Neural cell (in vitro differentiated cells): ENCODE data around the gene TMC3. TPM values are rescaled to one million over a fixed set of nuclear protein-coding genes. Genes with fewer than 3 reads are reported as not detected.

Source experiments
- H2AFZ ChIP-seq: fragments of 200-600, 300-800 bp; sonication (generic), shearing (Covaris generic); 2 replicates; pipeline ENCODE4 v1.6.0; 2014; ENCODE audit warnings: low read depth, mild to moderate bottlenecking, antibody characterized with exemption, low read length, moderate library complexity
- H3F3A ChIP-seq: fragments of 200-600 bp; shearing (Covaris generic); 2 replicates; pipeline ENCODE4 v1.6.1; 2016; ENCODE audit warnings: mild to moderate bottlenecking, moderate library complexity, mixed read lengths, antibody characterized with exemption, low read length; ENCODE audit not compliant: insufficient read depth, poor library complexity, severe bottlenecking
- H3K27ac ChIP-seq: fragments of 200-600, 300-800 bp; sonication (generic), shearing (Covaris generic); 2 replicates; pipeline ENCODE4 v1.5.1; 2014; ENCODE audit warnings: mild to moderate bottlenecking, low read length, moderate library complexity
- H3K27me3 ChIP-seq: fragments of 300-800, 200-600 bp; sonication (generic), shearing (Covaris generic); 2 replicates; pipeline ENCODE4 v1.6.0; 2014; ENCODE audit warnings: mild to moderate bottlenecking, low read depth, low read length, moderate library complexity; ENCODE audit not compliant: insufficient read depth
- H3K36me3 ChIP-seq: fragments of 300-800, 200-600 bp; sonication (generic), shearing (Covaris generic); 2 replicates; pipeline ENCODE4 v1.5.1; 2014; ENCODE audit warnings: mild to moderate bottlenecking, antibody characterized with exemption, low read length, moderate library complexity; ENCODE audit not compliant: insufficient read depth
- H3K4me2 ChIP-seq: fragments of 300-800, 200-600 bp; sonication (generic), shearing (Covaris generic); 2 replicates; pipeline ENCODE4 v1.6.0; 2014; ENCODE audit warnings: mild to moderate bottlenecking, low read length
- H3K4me3 ChIP-seq: fragments of 300-800, 200-600 bp; sonication (generic), shearing (Covaris generic); 2 replicates; pipeline ENCODE4 v1.5.1; 2014; ENCODE audit warnings: mild to moderate bottlenecking, low read length, moderate library complexity
- H3K79me2 ChIP-seq: fragments of 200-600 bp; shearing (Covaris generic); replicated peaks from 2 replicates; pipeline ENCODE4 v1.6.0; 2014; ENCODE audit warnings: mild to moderate bottlenecking, low read length, moderate library complexity; ENCODE audit not compliant: insufficient read depth
- H3K9ac ChIP-seq: fragments of 300-800, 200-600 bp; sonication (generic), shearing (Covaris generic); 2 replicates; pipeline ENCODE4 v1.6.1; 2016; ENCODE audit warnings: mild to moderate bottlenecking, low read length, mixed read lengths
- H3K9me2 ChIP-seq: fragments of 200-600 bp; shearing (Covaris generic); 2 replicates; pipeline ENCODE4 v1.6.1; 2016; ENCODE audit warnings: mild to moderate bottlenecking, low read length, mixed read lengths; ENCODE audit not compliant: insufficient read depth
- H3K9me3 ChIP-seq: fragments of 200-600, 300-800 bp; sonication (generic), shearing (Covaris generic); 2 replicates; pipeline ENCODE4 v1.6.1; 2016; ENCODE audit warnings: mild to moderate bottlenecking, mixed run types, low read length, moderate library complexity, mixed read lengths
- H4K20me1 ChIP-seq: fragments of 200-600 bp; shearing (Covaris generic); 2 replicates; pipeline ENCODE4 v1.6.1; 2016; ENCODE audit warnings: mild to moderate bottlenecking, mixed run types; ENCODE audit not compliant: insufficient read depth
- EP300 ChIP-seq: fragments of 450-650 bp; conservative IDR thresholded peaks from 2 replicates; pipeline ENCODE4 v1.6.1; 2014; ENCODE audit warnings: antibody characterized with exemption, mild to moderate bottlenecking, moderate library complexity; ENCODE audit not compliant: poor library complexity, severe bottlenecking
- EZH2 ChIP-seq: fragments of 200-600, 300-800 bp; shearing (Covaris generic), sonication (generic); IDR thresholded peaks from 2 replicates; pipeline ENCODE4 v1.6.1; 2014; ENCODE audit warnings: antibody characterized with exemption, low read length, borderline replicate concordance, mild to moderate bottlenecking; ENCODE audit not compliant: insufficient read depth, poor library complexity, severe bottlenecking
- MXI1 ChIP-seq: fragments of 450-650 bp; conservative IDR thresholded peaks from 2 replicates; pipeline ENCODE4 v1.6.1; 2014; ENCODE audit warnings: antibody characterized with exemption, mild to moderate bottlenecking; ENCODE audit not compliant: poor library complexity, severe bottlenecking
- POLR2AphosphoS5 ChIP-seq: IDR thresholded peaks from 2 replicates; pipeline ENCODE4 v1.6.1; 2012
- RAD21 ChIP-seq: fragments of 450-650 bp; conservative IDR thresholded peaks from 2 replicates; pipeline ENCODE4 v1.6.1; 2014; ENCODE audit warnings: antibody characterized with exemption, mild to moderate bottlenecking, moderate library complexity
- SMC3 ChIP-seq: fragments of 450-650 bp; conservative IDR thresholded peaks from 2 replicates; pipeline ENCODE4 v1.6.1; 2014; ENCODE audit warnings: antibody characterized with exemption, mild to moderate bottlenecking, moderate library complexity; ENCODE audit not compliant: poor library complexity
- TAF1 ChIP-seq: IDR thresholded peaks from 2 replicates; pipeline ENCODE4 v1.6.1; 2012; ENCODE audit warnings: low read depth
- polyA plus RNA-seq: library from polyadenylated mRNA; depleted of rRNA; stranded (reverse); fragments of >200 nt; gene quantifications from 2 replicates; pipeline ENCODE4 v1.2.3, GENCODE V29; 2014
- TF ChIP-seq, protein P1 (sequence below): fragments of 450-650 bp; IDR thresholded peaks from 2 replicates; pipeline ENCODE4 v1.5.1; 2014; ENCODE audit warnings: antibody characterized with exemption, mild to moderate bottlenecking, moderate library complexity; ENCODE audit not compliant: poor library complexity, severe bottlenecking
- TF ChIP-seq, protein P2 (sequence below): IDR thresholded peaks from 2 replicates; pipeline ENCODE4 v1.6.1; 2012; ENCODE audit warnings: borderline replicate concordance

The TMC3 gene
- polyA plus RNA-seq, 1 donor from 2014 or later = not detected

DNA sequence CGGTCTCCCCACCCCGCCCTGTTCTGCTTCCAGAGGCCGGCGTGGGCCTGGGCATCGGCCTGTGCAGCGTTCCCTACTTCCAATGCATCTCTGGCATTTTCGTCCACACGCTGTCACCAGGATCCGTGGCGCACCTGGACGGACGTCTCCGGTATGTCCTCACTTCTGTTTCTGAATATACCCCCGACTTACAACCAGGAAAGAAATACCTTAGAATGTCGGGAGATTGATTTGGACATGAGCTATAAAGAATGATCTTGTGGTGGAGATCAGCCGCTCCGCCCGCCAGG lies 91.5 kb downstream of the TMC3 start:
- no peaks in the 10 kb centered on the region for H3K9me2 ChIP-seq
- H4K20me1 ChIP-seq = no peaks in the 10 kb centered on the region
- H2AFZ ChIP-seq = no peak overlapping the region
- H3K4me3 ChIP-seq = no peak overlapping the region
- no peaks in the 10 kb centered on the region for H3K36me3 ChIP-seq
- H3F3A ChIP-seq = no peaks in the 10 kb centered on the region
- H3K79me2 ChIP-seq = no peaks in the 10 kb centered on the region
- no peaks in the 10 kb centered on the region for H3K27me3 ChIP-seq
- H3K9me3 ChIP-seq = no peaks in the 10 kb centered on the region
- no peak for TF ChIP-seq TAF1
- TF ChIP-seq, protein P1, sequence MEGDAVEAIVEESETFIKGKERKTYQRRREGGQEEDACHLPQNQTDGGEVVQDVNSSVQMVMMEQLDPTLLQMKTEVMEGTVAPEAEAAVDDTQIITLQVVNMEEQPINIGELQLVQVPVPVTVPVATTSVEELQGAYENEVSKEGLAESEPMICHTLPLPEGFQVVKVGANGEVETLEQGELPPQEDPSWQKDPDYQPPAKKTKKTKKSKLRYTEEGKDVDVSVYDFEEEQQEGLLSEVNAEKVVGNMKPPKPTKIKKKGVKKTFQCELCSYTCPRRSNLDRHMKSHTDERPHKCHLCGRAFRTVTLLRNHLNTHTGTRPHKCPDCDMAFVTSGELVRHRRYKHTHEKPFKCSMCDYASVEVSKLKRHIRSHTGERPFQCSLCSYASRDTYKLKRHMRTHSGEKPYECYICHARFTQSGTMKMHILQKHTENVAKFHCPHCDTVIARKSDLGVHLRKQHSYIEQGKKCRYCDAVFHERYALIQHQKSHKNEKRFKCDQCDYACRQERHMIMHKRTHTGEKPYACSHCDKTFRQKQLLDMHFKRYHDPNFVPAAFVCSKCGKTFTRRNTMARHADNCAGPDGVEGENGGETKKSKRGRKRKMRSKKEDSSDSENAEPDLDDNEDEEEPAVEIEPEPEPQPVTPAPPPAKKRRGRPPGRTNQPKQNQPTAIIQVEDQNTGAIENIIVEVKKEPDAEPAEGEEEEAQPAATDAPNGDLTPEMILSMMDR = no peak
- TF ChIP-seq EZH2 = no peak
- TF ChIP-seq, protein P2, sequence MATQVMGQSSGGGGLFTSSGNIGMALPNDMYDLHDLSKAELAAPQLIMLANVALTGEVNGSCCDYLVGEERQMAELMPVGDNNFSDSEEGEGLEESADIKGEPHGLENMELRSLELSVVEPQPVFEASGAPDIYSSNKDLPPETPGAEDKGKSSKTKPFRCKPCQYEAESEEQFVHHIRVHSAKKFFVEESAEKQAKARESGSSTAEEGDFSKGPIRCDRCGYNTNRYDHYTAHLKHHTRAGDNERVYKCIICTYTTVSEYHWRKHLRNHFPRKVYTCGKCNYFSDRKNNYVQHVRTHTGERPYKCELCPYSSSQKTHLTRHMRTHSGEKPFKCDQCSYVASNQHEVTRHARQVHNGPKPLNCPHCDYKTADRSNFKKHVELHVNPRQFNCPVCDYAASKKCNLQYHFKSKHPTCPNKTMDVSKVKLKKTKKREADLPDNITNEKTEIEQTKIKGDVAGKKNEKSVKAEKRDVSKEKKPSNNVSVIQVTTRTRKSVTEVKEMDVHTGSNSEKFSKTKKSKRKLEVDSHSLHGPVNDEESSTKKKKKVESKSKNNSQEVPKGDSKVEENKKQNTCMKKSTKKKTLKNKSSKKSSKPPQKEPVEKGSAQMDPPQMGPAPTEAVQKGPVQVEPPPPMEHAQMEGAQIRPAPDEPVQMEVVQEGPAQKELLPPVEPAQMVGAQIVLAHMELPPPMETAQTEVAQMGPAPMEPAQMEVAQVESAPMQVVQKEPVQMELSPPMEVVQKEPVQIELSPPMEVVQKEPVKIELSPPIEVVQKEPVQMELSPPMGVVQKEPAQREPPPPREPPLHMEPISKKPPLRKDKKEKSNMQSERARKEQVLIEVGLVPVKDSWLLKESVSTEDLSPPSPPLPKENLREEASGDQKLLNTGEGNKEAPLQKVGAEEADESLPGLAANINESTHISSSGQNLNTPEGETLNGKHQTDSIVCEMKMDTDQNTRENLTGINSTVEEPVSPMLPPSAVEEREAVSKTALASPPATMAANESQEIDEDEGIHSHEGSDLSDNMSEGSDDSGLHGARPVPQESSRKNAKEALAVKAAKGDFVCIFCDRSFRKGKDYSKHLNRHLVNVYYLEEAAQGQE = no peak
- TF ChIP-seq MXI1 = no peak
- no peak for TF ChIP-seq SMC3
- no peak for TF ChIP-seq POLR2AphosphoS5
- TF ChIP-seq RAD21 = no peak
- no peak for TF ChIP-seq EP300
- no peak overlapping the region for H3K4me2 ChIP-seq
- no peak overlapping the region for H3K9ac ChIP-seq
- H3K27ac ChIP-seq = no peak overlapping the region

DNA sequence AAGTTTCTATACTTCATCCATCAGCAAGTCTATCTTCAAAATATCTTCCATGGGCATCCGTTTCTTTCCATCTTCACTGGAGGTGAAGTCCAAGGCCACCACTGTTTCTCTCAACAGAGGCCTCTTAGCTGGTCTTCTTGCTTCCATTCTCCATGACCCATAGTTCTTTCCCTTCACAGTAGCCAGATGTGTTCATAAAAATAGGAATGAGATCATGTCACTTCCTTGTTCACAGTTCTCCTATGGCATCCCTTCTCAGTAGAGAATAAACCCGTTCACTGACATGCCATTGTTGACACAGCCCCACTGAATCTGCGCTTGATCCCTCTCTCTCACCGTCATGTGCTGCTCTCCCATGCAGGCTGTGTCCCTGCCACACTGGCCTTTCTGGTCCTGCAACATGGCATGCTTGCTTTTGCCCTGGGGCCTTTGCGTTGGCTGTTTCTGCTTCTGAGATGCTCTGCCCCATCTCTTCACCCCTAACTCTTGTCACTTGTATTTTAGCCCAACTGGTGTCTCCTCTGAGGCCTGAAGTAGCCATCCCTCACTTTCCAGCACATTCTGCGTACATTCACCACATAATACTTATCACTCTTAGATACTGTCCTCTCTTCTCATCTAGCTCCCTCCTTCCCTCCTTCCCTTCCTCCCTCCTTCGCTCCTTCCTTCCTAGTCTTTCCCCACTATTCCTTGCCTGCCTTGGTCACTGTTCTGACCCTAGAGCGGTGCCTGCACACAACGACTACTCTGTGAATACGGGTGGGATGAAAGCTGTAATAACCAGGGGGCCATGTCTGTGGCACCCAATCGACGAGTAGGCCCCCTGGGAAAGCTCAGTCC lies 92.0 kb downstream of the TMC3 start:
- H3K27ac ChIP-seq = no peak overlapping the region
- H4K20me1 ChIP-seq = no peaks in the 10 kb centered on the region
- TF ChIP-seq POLR2AphosphoS5 = no peak
- TF ChIP-seq, protein P2 = no peak
- no peak for TF ChIP-seq SMC3
- TF ChIP-seq MXI1 = no peak
- no peak for TF ChIP-seq RAD21
- no peak for TF ChIP-seq EZH2
- no peak for TF ChIP-seq TAF1
- TF ChIP-seq EP300 = no peak
- TF ChIP-seq, protein P1 = no peak
- H3K9me2 ChIP-seq = no peaks in the 10 kb centered on the region
- no peaks in the 10 kb centered on the region for H3K36me3 ChIP-seq
- H3K4me3 ChIP-seq = no peak overlapping the region
- H3K9ac ChIP-seq = no peak overlapping the region
- H3F3A ChIP-seq = no peaks in the 10 kb centered on the region
- no peaks in the 10 kb centered on the region for H3K9me3 ChIP-seq
- no peaks in the 10 kb centered on the region for H3K79me2 ChIP-seq
- H2AFZ ChIP-seq = no peak overlapping the region
- H3K27me3 ChIP-seq = no peaks in the 10 kb centered on the region
- H3K4me2 ChIP-seq = no peak overlapping the region
